ENCODE measurements around the gene GULP1. TPM values are rescaled to one million over a fixed set of nuclear protein-coding genes. Genes with fewer than 3 reads are reported as not detected.
A peak's percentile ranks its signal among the peaks of the same experiment; 100 is the strongest.

The GULP1 gene
- total RNA-seq, 1 donor = 42.7 TPM

- no peak for TF ChIP-seq CTCF (IDR thresholded peaks at IDR 0.05; ENCODE audit: insufficient read depth, low read length)
- DNase-seq (ENCODE audit: low read depth) = no peak
- H3K4me3 ChIP-seq (ENCODE audit: low read depth, low read length) = no peak overlapping the region
Observed at GRCh38 chr2:188327518-188328213, 36.0 kb downstream of the GULP1 start.

GRCh38 chr2:188328419-188328818 is 36.7 kb downstream of the GULP1 start:
- no peak overlapping the region for H3K4me3 ChIP-seq (ENCODE audit: low read depth, low read length)
- TF ChIP-seq CTCF (IDR thresholded peaks at IDR 0.05; ENCODE audit: insufficient read depth, low read length) = no peak
- peak; percentile 43 for DNase-seq (ENCODE audit: low read depth)

GRCh38 chr2:188330316-188331053 is 38.8 kb downstream of the GULP1 start:
- H3K4me3 ChIP-seq (ENCODE audit: low read depth, low read length) = no peak overlapping the region
- no peak for TF ChIP-seq CTCF (IDR thresholded peaks at IDR 0.05; ENCODE audit: insufficient read depth, low read length)
- DNase-seq (ENCODE audit: low read depth) = no peak

GRCh38 chr2:188332619-188333018 is 40.9 kb downstream of the GULP1 start:
- no peak for TF ChIP-seq CTCF (IDR thresholded peaks at IDR 0.05; ENCODE audit: insufficient read depth, low read length)
- no peak for DNase-seq (ENCODE audit: low read depth)
- H3K4me3 ChIP-seq (ENCODE audit: low read depth, low read length) = no peak overlapping the region

GRCh38 chr2:188333751-188334524 is 42.3 kb downstream of the GULP1 start:
- no peak for TF ChIP-seq CTCF (IDR thresholded peaks at IDR 0.05; ENCODE audit: insufficient read depth, low read length)
- H3K4me3 ChIP-seq (ENCODE audit: low read depth, low read length) = peak overlapping the region; percentile 3
- DNase-seq (ENCODE audit: low read depth) = peak; percentile 57

- no peak for DNase-seq (ENCODE audit: low read depth)
- no peak overlapping the region for H3K4me3 ChIP-seq (ENCODE audit: low read depth, low read length)
- TF ChIP-seq CTCF (IDR thresholded peaks at IDR 0.05; ENCODE audit: insufficient read depth, low read length) = no peak
Observed at GRCh38 chr2:188338463-188338862, 46.8 kb downstream of the GULP1 start.
